ENCODE measurements around the gene SEMA6A.
"Not testable (repeated sequence)": the region's sequence is repeated elsewhere in the genome, so short reads cannot be mapped to it uniquely, and the experiment has no call there.

The SEMA6A gene

DNA sequence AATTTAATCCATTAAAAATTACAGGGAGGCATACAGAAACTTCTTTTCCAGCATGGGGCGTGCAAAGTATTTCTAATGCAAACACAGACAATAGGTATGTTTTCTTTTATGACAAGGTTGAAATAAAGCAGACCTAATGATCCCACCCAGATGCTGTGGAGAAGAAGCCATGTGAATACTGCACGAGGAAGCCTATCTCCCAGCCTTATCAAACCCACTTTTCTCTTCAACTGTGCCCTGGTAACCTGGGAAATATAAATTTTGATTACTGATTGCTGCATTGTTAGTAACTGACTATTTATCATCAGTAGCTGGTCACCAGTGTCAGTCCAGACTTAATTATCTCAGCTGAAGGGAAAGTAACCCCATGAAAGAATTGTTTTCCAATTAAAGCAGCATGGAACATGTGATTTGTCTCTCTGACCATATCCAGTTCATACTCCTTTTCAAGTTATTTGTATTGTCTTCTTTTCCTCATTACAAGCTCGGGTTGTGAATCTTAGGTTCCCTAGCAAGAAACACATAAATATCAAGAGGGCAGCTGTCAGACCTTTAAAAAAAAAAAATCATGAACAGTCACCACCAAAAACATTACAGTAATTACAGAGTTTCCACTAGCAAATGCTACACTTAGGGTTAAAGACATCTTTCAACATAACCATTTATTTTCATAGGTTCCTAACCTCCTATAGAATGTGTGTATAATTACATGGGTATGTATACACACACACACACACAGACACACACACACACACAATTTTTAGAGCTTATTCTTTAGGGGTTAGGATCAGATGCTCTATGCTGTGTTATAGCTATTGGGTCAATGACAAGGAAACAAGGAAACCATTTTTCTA is 50.3 kb downstream of the SEMA6A start:
- in situ Hi-C loops (cut with MboI; ENCODE audit: low sequenced_read_pairs), result no loop called here

DNA sequence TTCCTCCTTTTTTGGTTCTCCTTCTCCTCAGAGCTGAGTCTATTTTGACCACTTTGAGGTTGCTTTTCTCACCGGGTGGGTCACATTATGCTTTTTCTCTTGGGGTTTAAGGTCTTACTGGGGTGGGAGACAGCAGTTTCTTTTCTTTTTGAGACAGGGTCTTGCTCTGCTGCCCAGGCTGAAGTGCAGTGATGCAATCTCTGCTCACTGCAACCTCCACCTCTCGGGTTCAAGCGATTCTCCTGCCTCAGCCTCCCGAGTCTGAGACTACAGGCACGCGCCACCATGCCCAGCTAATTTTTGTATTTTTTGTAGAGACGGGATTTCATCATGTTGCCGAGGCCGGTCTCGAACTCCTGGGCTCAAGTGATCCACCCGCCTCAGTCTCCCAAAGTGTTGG is 51.4 kb downstream of the SEMA6A start:
- in situ Hi-C loops (cut with MboI; ENCODE audit: low sequenced_read_pairs), result not testable (repeated sequence)

DNA sequence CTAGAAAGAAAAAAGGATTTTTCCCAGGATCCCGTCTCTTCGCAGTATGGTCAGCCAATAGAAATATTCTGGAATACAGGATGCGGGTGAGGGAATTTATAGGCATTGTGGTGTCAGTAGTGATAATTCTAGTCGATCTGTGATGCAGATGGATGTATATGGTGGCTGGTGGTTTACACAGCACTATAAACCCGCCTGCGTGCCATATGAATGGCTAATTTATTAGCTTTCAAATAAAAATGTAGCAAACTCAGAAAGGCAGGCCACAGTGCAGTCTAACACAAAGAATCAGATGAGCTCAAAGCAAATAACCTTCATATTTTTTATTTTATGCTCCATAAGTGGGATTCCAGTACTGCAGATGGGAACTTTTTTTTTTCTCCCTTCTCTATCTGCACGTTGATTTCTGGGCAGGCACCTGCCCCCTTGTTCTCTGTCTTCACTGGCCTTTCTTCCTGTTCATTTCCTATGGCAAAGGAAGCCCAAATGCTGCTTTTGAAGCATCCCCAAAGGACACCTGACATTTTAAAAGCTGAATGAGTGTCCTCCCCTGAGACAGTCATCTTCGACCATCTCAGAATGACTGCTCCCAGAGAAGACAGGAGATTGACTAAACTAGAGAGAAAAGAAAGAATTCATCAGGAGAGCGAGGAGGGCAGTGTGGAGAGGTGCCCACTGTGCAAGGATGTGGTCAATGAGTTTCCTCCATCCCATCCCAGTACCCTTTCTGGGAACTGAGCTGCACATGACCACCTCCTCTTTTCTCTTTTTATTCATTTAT is 52.1 kb downstream of the SEMA6A start:
- in situ Hi-C loops (cut with MboI; ENCODE audit: low sequenced_read_pairs), result no loop called here

DNA sequence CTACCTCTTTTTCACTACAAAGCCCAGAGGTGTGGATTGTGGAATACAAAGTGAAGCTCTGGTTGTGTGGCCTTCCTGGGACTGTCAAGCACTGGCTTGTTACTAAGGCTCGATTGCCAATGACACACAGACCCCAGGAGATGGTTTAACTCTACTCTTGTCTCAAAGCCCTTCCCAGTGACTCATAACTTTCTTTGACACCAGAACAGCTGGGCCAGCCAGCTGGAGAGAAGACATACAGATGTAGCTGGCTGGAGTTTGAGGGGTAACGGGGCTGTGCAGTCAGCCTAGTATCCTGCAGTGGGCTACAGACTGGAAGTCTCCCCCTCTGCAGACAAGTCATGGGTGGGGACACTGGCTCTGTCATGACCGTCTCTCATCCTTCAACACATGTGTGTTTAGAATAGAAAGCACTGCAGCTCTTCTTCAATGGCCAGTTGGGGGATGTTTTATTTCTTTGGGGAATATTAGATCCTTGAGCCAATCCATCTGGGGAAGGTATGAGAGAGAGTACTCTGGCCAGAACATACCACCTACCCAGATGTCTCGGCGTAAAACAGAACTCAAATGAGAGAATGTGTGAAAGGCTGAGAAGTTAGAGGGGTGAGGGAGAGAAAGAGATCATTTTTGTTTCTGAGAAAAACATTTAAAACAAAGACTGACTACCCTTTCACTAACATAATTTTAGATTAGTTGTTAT is 53.3 kb downstream of the SEMA6A start:
- in situ Hi-C loops (cut with MboI; ENCODE audit: low sequenced_read_pairs), result no loop called here

DNA sequence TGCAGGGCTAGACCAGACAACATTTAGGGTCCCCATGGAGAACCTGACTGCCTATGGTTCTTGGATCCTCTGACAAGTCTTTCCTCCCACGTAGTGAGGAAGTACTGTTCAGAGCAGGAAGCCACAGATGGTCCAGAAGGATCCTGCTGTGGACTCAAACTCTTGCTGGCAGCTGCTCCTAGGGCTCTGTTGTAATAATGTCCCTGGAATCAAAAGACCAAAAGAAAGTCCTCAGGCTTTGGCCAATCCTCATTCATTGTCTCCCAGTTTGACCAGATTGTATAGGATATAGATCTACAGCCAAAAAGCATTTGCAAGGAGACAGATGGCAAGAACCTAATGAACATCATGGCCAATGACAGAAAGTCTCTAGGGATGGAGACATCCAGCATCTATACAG is 53.9 kb downstream of the SEMA6A start:
- in situ Hi-C loops (cut with MboI; ENCODE audit: low sequenced_read_pairs), result no loop called here

DNA sequence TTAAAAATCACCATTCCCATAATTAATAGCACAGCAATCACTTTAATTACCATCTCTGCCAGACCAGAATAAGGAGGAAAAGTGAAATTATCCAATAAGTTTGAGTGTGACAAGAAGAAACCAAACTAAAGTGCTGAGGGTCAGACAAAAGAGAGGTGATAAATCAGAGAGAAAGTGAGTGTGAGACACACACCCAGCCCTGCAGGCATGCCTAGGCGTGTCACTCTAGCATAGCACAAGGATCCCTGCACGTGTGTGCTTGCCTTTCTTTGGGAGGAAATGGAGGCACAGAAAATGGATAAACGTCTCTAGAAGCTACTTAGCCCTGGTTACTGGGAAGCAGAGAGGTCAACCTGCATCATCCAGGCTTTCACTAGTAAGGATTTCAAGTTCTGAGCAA is 56.2 kb downstream of the SEMA6A start:
- in situ Hi-C loops (cut with MboI; ENCODE audit: low sequenced_read_pairs), result no loop called here

DNA sequence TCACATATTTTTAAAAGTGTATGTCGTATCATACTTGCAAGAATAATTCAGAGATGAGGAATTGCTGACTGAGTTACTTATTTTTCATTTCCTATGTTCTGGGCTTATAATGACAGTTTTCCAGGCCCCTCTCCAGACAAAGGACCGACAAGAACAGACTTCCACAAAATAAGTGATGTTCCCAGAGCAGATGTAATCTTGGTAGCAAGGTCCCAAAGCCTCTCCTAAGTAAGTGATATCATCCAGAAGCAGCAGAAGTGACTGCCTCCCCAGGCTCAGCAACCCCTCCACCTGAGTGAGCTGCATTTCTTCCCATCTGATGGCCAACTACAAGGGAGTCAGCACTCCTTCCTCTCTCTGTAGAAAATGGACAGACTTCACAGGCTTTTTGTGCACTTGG is 57.1 kb downstream of the SEMA6A start:
- in situ Hi-C loops (cut with MboI; ENCODE audit: low sequenced_read_pairs), result no loop called here

DNA sequence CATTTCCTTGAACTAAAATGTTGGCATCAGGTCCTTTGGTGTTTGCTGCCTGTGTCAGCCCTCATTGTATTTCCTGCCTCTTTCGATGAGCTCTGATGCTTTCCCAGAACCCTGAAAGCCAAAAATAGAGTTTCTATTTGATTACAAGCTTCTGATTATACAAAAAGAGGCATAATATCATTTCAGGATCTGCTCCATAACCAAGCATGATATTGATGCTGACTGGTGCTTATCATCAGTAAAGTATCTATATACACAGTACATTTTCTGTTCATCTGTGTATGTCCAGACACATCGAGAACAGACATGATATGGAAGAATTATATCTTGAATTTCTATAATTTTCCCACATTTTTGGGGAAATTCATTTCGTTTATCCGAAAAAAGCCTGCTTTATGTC is 58.6 kb downstream of the SEMA6A start:
- in situ Hi-C loops (cut with MboI; ENCODE audit: low sequenced_read_pairs), result no loop called here

DNA sequence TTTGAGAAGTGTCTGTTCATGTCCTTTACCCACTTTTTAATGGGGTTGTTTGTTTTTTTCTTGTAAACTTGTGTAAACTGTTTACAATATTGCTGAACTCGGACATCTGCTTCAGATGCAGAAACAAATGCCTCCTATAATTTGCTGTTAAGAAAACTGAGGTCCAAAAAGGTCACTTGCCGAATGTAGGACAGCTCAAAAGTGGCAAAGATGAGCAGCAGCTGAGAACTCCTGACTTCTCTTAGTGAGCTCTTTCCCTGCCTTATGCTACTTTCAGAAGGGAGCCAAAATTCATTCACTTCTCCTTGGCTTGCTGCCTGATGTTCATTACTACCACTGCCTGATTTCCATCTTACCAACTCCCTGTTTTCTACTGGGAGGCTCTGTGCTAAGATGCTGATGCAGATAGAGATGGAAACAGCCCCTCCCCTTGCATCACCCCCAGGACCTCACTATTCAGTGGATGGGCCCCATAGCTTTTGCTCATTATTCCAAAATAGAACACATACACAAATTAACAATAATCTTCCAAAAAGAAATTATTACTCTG is 60.1 kb downstream of the SEMA6A start:
- in situ Hi-C loops (cut with MboI; ENCODE audit: low sequenced_read_pairs), result no loop called here

DNA sequence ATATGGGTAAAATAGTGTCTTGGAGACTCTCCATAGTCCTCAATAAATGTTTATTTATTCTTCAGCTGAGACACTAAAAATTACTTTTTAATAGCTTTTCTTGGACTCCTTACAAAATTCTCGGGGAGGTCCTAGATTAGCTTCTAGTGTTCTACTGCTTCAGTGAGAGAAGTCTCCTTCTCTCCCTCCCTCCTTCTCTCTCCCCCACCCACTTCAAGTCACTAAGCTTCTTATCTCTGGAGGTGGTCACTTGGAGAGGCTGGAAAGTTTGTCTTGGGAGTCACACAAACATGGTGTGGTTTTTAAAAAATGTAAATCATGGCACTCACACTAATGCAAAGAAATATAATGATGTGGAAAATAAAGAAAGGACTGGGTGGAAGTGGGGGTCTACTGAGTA is 64.1 kb downstream of the SEMA6A start:
- in situ Hi-C loops (cut with MboI; ENCODE audit: low sequenced_read_pairs), result no loop called here

DNA sequence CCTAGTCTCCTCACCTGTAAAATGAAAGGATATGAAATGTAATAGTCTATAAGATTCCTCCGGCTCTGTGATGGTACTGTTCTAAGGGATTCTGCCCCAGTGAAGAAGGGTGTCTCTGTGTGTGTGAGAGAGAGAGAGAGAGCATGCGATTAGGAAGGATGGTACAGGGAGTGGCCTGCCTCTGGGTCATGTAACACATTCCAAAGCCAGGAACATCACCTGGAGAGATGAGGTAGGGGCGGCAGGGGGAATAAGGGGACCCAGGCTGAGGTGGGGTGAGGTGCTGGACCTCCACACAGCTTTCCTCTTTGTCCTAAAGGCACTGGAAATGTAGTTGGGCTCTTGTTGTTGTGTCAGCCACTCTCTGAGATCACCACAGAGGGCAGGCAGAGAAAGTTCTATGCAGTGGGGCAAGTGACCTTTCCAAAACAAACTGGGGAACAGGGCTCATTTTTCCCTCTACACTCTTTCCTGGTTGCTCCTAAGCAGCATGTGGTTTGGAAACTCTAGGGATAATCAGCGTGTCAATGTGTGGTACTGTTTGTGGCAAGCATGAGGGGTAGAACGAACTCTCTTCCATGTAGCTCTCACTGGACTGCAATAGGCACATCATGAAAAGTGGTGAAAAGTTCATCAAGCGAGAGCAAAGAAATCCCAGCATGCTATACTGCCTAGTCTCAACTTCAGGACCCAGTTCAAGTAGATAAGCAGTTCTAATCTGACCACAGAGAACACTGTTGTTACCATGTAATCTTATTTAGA is 65.0 kb downstream of the SEMA6A start:
- in situ Hi-C loops (cut with MboI; ENCODE audit: low sequenced_read_pairs), result no loop called here

DNA sequence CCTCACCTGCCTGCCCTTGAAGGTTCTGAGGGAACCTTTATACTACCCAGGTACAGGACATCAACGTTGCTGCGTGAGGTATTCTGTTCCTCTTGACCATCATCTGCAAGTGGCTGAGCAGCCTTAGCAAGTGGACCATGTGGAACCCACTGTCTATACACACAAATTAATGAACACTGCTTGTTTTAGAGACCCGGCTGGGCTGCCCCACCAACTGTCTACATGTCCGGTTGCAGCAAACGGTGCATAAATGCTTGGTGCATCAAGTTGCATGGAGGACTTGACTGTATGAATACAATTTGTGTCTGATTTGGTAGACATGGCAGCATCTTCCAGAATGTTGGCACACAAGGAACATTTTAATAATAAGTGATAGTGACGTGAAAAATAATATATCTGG is 65.8 kb downstream of the SEMA6A start:
- in situ Hi-C loops (cut with MboI; ENCODE audit: low sequenced_read_pairs), result no loop called here

DNA sequence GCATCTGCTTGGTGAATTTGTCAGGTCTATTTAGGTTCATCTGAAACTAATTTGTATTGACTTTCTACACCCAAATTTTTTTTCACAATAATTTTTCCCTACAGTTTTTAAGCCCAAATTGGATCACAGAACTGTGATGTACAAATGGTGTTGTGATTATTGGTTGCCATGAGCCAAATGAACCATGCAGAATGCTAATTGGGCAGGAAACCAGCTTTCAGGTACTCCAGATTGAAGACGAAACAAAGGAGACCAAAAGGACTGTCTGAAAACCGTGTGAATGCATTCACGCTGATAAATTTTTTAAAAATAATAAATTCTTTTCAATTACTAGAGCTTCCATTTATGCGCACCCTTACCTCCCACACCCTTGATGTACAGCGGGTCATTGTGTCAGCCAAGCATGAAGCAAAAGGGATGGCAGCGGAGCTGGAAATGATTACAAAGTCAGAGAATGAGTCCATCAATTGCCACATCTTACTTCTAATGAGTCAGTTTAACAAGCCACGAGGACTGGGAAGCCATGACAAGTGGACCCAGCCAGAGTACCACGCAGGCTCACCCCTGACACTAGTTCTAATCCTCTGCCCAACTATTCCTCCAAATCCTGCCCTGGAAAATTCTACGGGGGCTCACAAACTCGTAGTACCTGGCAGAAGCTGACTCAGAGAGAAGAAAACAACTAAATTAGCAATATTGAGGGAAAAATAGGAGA is 66.5 kb downstream of the SEMA6A start:
- in situ Hi-C loops (cut with MboI; ENCODE audit: low sequenced_read_pairs), result no loop called here

DNA sequence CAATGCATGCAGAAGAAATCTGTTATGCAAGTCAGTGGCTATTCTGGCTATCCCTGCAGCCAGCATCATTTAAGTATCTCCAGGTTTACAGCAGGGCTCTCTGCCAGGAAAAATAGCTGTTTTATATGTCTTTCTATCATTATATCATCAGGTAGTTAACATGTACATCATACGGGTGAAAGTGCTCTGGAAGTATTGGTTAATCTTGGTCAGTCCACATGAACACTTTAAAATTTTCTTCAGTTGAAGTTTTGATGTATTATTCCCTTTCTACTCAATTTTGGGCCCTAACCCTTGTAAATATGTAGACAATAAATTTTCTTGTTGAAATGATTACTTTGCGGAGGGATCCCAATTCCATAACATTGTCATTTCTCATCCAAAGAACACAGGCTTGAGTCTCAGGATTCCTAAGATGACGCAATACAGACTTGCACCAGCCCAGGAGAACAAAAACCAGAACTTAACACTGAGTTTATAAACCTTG is 67.5 kb downstream of the SEMA6A start:
- in situ Hi-C loops (cut with MboI; ENCODE audit: low sequenced_read_pairs), result no loop called here

DNA sequence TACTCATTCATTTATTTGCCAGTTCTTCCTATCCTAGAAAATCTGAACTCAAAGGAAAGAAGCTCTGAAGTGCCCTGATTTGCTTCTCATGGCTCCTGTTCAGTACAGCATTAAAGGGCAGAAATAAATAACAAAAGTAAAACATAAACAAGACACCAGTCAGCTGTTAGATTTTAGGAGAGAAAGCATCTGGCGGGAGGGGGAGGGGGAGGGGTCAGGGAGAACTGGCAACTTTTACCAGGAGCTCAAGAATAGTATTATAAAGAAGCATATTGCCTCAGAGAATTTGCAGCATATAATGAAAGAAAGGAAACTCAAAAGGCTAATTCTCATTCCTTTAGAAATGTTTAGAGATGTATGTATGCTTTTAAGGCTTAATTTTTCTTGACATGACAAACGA is 68.1 kb downstream of the SEMA6A start:
- in situ Hi-C loops (cut with MboI; ENCODE audit: low sequenced_read_pairs), result no loop called here

DNA sequence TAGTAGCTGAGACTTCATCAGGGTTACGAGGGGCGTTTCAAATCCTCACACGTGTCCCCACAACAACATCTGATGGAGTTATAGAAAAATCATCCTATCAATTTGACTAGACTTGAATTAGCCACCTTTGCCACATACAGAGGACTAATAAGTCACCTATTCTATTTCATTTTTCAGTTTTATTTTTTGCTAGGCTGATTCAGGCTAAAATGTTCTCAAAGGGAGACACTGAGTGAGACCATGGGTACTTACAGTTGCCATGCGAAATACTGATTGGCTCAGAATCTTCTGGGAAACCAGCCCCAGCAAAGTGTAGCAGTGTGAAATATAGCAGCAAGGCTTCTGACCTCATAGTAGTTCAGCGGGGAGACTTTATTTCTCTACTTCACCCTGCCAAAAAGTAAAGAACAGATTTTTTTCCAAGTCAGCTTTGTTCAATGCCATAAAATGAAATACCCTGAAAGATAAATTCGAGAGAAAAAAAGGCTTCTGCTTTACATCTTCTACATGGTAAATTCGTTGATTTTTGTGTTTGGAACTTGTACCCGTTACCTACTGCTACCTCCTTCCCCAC is 69.9 kb downstream of the SEMA6A start:
- in situ Hi-C loops (cut with MboI; ENCODE audit: low sequenced_read_pairs), result no loop called here

DNA sequence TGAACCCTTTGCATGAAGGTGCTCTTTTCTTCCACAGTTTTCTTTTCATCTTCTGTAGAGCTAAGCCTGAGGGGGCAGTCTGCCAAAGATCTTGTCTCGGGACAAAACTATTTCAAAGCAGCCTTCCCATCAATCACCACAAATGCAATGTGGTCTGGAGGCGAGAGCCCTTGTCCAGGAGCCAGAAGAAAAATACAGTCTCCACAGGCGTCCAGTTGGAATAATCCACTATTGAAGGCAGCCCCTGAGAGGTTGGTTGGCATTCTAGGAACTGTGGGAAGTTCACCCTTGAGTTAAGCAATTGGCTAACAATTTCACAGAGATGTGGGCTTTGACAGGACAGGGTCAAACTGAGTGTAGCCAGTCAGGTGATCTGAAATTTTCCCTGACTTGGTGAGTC is 72.0 kb downstream of the SEMA6A start:
- in situ Hi-C loops (cut with MboI; ENCODE audit: low sequenced_read_pairs), result no loop called here

DNA sequence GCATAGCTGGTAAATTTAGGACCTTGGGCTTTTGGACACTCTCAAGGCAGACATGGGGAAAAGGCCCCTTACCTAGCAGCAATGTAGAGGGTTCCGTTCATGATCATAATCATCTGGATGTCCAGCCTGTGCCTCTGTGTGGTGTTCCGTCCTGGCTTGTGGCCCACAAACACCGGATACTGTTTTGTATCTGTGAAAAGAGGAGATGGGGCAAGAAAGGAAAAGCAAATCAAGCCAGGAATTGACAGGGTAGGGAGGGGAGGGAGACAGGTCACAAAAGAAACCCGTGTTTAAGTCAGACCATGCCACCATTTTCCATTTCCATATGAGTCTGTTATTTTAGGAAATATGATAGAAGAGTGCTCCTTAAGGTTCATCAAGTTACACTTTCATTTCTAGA is 72.5 kb downstream of the SEMA6A start:
- in situ Hi-C loops (cut with MboI; ENCODE audit: low sequenced_read_pairs), result no loop called here

DNA sequence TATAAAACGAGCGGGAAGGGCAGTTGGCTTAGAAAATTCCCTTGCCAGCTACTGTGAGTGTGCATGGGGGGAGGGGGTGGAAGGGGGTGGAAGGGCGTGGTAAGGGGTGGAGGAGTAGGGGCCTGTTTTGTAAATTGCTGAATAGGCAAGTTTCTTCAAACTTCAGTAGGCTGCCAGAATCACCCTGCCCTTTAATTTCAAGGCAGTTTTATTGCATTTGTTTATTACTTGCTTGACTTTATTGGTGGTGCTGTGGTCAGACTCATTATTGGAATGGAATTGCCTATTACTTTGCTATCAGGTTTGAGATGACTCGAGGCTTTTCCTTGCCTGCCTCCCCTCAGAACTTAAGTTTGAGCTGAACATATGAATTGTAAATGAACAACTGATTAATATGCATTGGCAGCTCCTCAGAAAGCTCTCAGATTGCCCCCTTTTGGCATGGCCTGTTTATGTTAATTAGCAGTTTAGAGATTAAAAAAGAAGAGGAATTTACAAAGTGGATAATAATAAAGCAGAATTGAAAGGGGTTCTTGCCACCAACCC is 76.0 kb downstream of the SEMA6A start:
- in situ Hi-C loops (cut with MboI; ENCODE audit: low sequenced_read_pairs), result no loop called here

Measured in HL-60/S4 (cell line).